ENCODE data around the gene CAMKV. TPM values are rescaled to one million over a fixed set of nuclear protein-coding genes. Genes with fewer than 3 reads are reported as not detected.
"Not testable (repeated sequence)": the region's sequence is repeated elsewhere in the genome, so short reads cannot be mapped to it uniquely, and the experiment has no call there.

The CAMKV gene
- total RNA-seq, result under 1 TPM in 1 of 4 donors, not detected in 3; 0.19 TPM

- Histone ChIP-seq H3K27ac (no peak within 1 kb of the TSS), H3K4me3 (peak within 1 kb of the TSS; percentile 4 to 64 (median 28)), H3K4me1 (peaks cover 9 to 15% (median 12%) of the 10 kb centered on the region in 3 donors), H3K27me3 (peaks cover 4 to 84% (median 18%) of the 10 kb centered on the region in 4 donors), H3K36me3 (no peaks in the 10 kb centered on the region), H3K9me3 (no peaks in the 10 kb centered on the region)
- 0 to 4% methylated on average over 4 to 11 of the region's 59 CpGs for WGBS, 2 donors
- intact Hi-C loops (cut with DNase I), result no loop called here
- TF ChIP-seq CTCF (IDR thresholded peaks at IDR 0.05) (no peak), POLR2A (IDR thresholded peaks at IDR 0.05) (no peak)
- no peak for DNase-seq
Measured at GRCh38 chr3:49869525-49870126, at the start of gene CAMKV. Gene CAMKV (minus strand): TSS chr3:49869906. CDS start chr3:49862388, 7,518 bp downstream.

GRCh38 chr3:49917806-49918590, 48.3 kb upstream of the CAMKV start:
- intact Hi-C loops (cut with DNase I); H3K4me3 ChIP-seq; H3K27me3 ChIP-seq; H3K36me3 ChIP-seq; H3K9me3 ChIP-seq; DNase-seq; H3K27ac ChIP-seq: not testable (repeated sequence)
- peaks cover 0 to 15% (median 3%) of the 10 kb centered on the region in 3 donors for H3K4me1 ChIP-seq
- 89 to 94% methylated on average over 14 to 16 of the region's 19 CpGs for WGBS, 2 donors

- Histone ChIP-seq H3K36me3 (peaks cover 0 to 15% (median 0%) of the 10 kb centered on the region in 3 donors), H3K4me3 (no peak overlapping the region), H3K9me3 (no peaks in the 10 kb centered on the region), H3K4me1 (peaks cover 0 to 15% (median 3%) of the 10 kb centered on the region in 3 donors), H3K27ac (no peak overlapping the region), H3K27me3 (no peaks in the 10 kb centered on the region)
- DNase-seq, result no peak
- TF ChIP-seq CTCF (IDR thresholded peaks at IDR 0.05), result no peak
- TF ChIP-seq POLR2A (IDR thresholded peaks at IDR 0.05), result no peak
- 91 to 93% methylated on average over 5 of the region's 5 CpGs for WGBS, 2 donors
- intact Hi-C loops (cut with DNase I), result no loop called here
Measured at GRCh38 chr3:49916686-49917085, 47.0 kb upstream of the CAMKV start.

GRCh38 chr3:49914906-49915305, 45.2 kb upstream of the CAMKV start:
- intact Hi-C loops (cut with DNase I), result no loop called here
- no peak for DNase-seq
- WGBS, 2 donors, result 23 to 53% methylated on average over 2 of the region's 2 CpGs

GRCh38 chr3:49912881-49913281, 43.2 kb upstream of the CAMKV start:
- Histone ChIP-seq H3K4me3 (no peak overlapping the region), H3K9me3 (no peaks in the 10 kb centered on the region), H3K36me3 (peaks cover 0 to 50% (median 14%) of the 10 kb centered on the region in 3 donors), H3K4me1 (peaks cover 0 to 15% (median 3%) of the 10 kb centered on the region in 3 donors), H3K27ac (no peak overlapping the region), H3K27me3 (no peaks in the 10 kb centered on the region)
- DNase-seq, result no peak
- WGBS, 2 donors, result 92 to 98% methylated on average over 4 of the region's 4 CpGs
- intact Hi-C loops (cut with DNase I), result no loop called here
- TF ChIP-seq CTCF (IDR thresholded peaks at IDR 0.05) (no peak), POLR2A (IDR thresholded peaks at IDR 0.05) (no peak)

More at GRCh38 chr3:49914906-49915305, 45.2 kb upstream of the CAMKV start:
- Histone ChIP-seq H3K4me3 (no peak overlapping the region), H3K27me3 (no peaks in the 10 kb centered on the region), H3K27ac (no peak overlapping the region), H3K9me3 (no peaks in the 10 kb centered on the region), H3K36me3 (peaks cover 0 to 32% (median 6%) of the 10 kb centered on the region in 3 donors), H3K4me1 (peaks cover 0 to 15% (median 3%) of the 10 kb centered on the region in 3 donors)
- TF ChIP-seq POLR2A (IDR thresholded peaks at IDR 0.05), result no peak
- TF ChIP-seq CTCF (IDR thresholded peaks at IDR 0.05), result no peak
